HG02571 (cell line): ENCODE data around the gene AP1G2.
A peak's percentile ranks its signal among the peaks of the same experiment; 100 is the strongest.

Experiments
- ATAC-seq: cut with Tn5 transposase; IDR thresholded peaks from one replicate; pipeline ENCODE4 v1.9.1; 2021; ENCODE audit warnings: mild to moderate bottlenecking, moderate library complexity; ENCODE audit not compliant: unreplicated experiment

The AP1G2 gene

DNA sequence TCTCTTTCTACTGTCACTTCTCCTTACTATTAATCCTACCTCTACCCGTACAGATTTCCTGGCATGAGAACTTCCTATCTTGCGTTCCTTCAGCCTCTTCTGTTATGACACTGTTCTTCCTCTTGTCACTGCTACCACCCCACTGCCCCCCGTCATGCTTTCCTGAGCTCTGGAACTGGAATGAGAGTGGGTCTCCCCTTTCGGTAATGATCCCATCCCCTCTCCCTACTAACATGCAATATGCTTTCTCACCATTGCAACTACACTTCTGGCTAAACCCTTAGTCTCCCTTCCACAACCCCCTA lies 4.9 kb upstream of the AP1G2 start:
- ATAC-seq: no peak

DNA sequence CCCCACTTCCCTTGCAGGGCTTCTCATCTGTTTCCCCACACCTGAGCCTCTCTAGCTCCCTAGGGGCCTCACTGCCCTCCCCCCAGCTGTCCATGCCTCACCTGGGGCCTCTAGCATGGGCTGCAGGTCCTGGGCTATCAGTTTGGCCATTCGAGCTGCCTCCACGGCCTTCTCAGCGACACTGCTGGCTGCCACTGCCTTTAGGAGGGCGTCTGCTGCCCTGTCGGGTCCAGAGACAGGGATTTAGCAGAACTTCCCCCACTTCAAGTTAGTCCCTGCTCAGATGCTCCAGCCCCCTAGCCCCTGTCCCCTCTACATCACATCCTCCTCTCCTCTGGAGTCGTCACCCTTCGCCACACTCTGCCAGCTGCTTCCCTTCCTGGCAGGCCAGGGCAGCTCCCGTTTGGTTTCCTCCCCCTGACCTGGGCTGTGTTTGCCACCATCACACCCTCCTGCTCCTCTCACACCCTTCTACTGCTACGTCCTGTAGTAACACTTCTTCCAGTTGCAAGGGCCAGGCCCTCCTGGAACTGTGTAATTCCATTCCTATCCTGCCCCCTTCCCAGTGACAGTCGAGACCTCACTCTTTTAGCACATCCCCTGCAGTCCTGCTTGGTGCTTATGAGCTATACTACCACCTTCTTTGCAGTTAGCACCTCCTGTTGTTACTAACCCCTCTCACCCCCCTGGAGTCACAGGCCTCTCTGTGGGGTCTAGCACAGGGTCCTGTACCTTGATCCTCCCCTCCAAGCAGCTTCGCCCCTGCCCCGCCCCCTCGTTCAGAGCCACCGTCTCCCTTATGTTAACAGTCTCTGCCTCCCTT lies 4.3 kb upstream of the AP1G2 start:
- ATAC-seq: no peak

DNA sequence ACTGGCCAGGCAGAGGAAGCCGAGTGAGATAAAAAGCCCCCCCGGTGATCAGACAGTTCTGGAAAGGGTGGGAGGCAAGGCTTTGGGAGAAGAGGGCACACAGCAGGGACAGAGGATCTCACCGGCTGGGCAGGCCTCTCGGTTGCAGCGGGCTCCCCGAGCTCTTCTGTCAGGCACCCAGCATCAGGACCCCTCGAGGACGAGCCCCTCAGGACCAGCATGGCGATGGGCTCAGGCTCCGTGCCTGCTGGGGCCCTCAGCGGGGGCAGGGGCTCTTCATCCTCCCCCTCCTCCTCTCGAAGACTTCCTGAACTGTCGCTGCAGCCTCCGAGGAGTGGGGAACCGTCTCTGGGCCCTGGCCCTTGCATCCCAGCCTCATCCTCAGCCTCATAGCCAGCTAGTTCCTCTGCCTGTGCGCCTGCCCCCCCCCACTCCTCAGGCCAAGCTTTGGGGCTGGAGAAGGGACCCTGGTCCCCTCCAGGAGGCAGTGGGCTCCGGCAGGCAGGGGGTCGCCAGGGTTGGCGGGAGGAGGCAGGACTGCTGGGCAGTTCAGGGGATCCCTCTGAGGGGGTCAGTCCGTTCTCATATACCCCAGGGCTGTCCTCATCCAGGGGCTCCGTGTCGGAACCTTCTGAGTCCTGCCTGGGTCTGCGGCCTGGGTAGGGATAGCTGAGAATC lies 3.4 kb upstream of the AP1G2 start:
- no peak for ATAC-seq

DNA sequence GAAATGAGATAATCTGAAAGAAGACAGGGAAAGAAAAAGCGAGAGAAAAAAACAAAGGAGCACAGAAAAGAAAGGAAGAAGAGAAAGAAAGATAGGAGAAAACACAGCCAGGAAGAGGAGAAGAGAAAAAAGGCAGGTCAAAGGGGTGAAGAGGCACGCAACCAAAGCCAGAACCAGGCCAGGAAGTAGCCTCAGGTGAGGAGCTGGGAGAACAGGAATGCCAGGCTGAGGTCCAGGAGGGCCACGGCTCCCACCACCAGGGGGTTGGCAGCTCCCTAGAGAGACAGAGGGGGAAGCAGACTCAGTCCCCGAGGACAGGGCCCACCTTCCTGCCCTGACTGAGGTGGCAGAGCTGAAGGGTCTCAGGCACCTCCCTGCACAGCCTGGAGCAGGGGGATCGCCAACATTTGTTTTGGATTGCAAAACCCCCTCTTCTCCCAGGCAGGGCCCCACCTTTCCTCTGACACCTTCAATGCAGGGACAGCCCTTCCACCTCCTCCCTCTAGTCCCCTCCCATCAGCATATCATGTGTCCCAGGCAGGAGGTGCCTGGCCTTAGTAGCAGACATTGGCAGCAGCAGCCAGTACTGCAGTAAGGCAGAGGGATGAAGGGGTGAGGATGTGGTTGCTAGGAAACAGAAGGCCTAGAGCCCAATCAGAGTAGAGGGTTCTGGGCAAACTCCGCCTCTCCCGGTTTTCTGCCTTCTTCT lies 2.0 kb upstream of the AP1G2 start:
- no peak for ATAC-seq

DNA sequence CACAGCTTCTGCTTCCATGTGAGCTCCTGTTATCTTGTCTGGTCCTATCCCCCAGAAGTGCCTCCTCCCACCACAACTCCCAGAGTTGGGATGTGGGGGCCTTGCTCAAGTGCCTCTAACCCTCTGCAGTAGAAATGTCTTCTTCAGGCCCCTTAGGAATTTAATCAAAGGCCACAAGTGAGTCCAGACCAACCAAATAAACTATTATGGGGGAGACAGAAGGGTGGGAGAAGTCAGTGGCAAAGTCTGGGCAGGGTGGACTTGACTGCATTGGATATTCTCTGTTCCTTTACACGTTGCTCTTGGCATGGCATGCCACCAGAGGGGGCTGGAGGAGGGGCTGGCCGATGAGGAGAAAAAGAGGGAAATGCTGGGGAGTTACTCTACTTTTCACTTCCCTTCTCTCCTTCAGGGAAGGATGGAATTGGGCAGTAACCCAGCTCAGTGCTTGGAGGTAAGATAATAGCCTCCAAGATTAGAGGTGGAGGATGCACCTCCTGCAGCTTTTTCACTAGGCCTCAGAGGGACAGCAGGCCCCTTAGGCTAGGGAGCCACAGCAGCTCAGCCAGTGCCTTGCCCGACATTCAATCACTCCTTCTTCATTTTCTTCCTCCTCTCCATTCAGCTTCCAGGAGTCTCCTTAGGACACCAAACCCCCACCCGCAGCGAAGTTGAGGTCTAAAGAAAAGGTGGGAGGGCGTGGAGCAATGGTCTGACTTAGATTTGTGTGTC lies 1.2 kb upstream of the AP1G2 start:
- no peak for ATAC-seq

DNA sequence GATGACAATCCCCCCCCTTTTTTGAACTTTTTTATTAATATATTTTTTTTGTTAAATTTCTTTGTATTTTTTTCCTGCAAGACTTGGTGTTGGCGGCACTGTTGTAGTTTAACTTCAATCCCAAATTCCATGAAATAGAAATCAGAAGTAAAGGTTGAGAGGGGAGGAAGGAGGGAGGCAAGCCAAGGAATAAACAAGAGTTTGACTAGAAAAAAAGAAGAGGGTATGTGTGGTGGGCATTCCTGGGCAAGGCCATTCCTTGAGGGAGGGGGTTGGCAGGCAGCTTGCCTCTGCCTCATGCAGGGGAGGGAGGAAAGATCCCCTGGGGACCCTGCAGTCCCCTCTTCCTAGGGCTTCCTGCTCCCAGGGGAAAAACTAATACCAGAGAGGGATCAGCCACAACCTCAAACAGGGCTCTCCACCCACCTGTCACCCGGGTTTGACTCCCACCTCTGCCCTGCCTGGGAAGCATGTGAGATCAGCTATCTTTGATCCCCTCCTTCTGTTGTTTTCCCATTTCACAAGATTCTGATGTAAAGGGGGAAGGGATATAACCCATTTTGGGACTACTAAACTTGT lies 519 bp upstream of the AP1G2 start:
- ATAC-seq: no peak

DNA sequence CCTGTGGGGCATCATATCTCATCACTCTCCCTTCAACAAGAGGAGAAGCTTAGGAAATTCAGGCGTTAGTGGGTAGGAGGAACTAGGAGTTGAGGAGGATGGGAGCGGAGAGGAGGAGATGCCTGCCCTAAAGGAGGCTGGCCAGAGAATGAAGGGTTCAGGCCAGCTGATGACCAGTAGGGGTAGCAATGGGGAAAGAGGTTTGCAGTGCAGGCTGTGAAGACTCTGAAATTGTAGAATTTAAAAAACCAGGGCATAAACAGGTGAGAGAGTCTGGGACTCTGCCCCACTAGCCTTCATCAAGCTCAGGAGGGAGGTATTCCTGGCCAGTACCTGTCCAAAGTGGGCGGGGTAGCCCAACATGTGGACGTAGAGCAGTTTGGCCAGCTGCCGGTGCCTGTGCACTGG lies 809 bp downstream of the AP1G2 start:
- peak; percentile 6 for ATAC-seq

DNA sequence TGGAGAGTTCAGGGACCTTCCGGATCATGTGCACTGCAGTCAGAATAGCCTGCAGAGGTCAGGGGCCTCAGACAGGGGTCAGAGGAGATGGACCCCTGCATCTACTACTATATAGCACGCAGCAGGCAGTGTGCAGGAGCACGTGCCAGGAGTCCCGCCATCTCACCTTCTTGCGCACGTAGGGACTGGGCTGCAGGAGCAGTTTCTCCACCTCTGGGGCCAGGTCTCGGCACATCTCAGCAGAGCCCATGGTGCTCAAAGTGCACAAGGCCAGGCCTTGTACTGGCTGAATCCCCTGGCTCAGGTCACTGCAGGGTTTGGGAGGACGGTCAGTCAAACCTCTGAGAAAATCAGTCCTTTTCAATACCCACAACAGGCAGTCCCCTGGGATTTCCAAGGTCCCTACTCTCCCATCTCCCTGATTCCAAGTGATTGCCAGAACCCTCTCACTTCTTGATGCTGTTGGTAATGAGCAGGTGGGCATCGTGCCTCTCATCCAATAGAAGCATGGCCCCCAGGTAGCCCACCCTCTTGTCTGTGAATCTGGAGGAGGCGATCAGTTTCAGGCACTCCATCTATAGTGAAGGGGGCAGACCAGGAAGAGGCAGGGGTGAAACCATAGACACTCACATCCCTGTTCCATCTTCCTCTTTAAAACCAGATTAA lies 1.3 kb downstream of the AP1G2 start:
- no peak for ATAC-seq

DNA sequence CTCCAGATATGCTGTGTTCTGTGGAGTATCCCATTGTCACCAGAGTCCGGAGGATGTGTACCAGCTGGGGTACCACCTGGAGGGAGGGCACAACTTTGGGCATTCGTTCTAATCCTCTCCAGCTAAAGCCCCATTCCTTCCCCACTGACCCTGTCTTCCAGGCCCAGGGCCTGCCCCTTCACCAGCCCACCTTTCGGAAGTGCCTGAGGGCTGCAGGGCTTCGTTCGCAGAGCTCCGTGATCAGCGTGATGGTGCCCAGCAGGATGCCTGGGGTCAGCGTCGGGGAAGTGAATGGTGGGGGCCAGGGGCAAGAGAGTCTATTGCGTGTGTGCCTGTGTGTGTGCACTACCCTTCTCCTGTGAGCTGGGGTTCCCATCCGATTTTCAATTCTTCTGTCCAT lies 2.0 kb downstream of the AP1G2 start:
- ATAC-seq: no peak

DNA sequence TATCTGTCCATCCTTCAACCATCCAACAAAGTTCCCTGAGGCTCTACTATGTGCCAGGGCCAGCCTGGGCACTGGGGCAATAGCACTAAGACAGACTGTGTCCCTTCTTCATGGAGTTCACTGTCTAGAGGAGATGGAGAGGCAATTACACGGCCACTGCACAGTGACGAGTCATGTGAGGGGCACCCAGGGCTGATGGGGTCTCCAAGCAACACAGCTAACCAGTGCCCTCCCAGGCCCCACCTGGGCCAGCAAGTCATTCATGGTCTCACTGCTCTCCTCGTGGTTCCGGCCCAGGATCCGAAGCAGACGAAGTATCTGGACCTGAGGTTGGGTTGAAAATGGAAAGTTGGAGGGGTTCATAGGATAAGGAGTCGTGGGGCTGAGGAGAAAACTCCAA lies 2.7 kb downstream of the AP1G2 start:
- no peak for ATAC-seq

DNA sequence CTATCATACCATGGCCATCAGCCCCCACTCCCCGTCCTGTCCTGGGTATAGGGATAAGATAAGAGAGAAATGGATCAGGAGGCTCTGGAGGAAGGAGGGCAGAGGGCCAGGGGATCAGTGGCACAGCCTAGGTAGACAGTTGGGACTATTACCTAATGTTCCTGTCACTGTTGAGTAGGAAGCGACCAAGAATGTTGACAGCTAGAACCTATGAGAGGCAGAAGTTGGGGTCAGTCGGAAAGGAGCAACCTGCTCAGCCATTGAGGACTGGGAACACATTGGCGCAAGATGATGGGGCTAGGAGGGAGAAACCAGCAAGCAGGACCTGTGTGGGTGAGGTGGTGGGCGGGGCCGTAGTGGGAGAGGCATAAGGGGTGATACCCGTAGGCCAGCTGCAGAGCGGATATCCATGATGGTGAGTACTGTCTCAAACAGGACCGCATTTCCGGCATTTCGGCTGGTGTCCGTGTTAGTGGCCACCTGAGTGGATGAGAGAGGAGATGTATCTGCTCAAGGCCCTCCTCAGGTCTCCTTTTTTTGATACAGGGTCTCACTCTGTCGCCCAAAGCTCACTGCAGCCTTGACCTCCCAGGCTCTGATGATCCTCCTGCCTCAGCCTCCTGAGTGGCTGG lies 3.3 kb downstream of the AP1G2 start:
- ATAC-seq: no peak

DNA sequence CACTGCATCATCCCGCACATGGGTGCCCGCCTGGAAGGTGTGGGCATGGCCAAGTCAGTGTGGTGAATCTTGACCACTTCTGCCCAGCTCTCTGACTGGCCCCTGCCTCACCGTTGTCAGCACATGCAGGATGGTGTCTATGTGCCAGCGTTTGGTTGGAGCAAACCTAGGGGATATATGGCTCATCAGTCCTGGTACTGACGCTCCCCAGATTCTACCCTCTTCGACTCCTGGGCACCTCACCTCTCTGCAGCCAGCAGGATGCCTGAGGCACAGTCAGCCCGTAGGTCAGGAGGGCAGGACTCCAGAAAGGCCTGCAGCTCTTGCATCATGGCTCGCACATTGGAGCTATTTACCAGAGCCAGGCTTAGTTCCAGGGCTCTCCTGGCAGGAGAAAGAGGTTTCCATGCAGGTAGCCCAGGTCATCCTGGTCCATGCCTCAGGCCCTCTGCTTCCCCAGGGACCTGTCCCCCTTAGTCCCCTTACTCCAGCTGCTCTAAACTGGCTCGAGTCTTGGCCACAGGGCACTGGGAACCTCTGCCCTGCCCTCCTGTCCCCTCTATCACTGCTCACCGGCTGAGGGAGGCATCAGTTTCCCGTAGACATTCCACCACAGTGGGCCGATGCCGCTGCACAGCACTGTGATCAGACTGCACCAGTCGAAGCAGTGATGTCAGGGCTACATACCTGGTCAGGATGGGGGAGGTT lies 4.0 kb downstream of the AP1G2 start:
- ATAC-seq: no peak

DNA sequence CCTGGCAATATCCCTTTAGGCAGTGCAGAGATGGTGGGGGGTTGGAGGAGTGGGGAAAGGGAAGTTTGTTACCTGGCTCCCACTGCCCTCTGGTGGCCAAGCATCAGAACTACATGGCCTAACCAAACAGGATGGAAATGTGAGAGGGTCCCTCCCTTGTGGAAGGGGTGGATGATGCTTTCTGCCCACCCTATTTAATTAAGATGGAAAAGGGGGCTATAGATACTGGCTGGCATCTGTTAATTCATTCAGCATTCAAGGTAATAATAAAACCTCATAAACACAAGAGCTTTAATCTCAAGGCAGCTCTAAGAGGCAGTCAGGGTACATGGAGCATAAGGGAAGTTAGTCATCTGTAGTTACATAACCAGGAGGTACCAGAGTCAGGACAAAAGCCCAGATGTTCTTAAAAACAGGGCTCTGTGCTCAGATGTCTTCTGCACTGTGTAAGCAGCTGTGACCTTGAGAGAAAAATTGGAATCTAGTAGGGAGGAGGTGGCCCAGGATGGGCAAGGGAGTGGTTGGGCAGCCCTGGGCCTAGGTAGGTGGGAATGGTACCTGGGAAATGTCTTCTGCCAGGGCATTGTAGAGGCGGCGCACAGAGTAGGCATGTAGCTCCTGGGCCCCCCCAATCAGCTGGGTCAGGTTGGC lies 4.6 kb downstream of the AP1G2 start:
- ATAC-seq: no peak

DNA sequence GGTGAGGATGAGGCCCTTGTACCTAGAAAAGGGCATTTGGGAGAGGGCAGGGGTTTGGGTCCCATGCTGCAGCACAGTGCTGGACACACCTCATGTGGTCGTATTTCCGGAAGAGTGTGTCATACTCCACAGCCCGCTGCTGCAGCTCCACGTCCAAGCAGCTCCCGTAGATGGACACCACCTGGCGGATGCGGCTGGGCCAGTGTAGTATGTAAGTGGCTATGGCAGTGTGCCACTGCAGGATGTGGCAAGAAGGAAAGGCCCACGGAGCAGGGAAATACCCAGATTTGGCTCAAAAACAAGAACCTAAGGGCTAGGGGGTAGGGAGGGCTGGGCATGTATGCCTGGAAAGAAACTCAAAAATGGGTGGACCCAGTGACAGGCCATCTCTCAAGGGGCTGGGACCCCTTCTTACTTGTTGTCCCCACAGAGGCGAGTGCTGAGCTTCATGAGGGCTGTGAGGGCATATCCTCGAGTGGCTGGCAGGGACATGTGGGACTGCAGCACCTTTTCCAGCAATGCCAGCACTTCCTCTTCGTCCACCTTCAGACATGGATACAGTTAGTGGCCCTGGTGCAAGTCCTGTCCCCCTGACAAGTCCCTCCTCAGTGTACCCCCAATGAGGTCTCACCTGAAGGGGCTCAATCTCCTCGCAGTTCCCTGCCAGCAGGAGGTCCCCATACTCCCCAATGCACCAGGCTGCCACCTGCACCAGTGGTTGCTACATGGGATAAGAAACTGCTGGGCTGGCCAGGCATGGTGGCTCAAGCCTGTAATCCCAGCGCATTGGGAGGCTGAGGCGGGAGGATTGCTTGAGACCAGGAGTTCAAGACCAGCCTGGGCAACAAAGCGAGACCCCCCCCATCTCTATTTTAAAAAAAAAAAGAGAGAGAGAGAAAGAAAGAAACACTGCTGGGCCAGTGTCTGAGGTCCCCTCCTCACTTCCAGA lies 5.4 kb downstream of the AP1G2 start:
- ATAC-seq: no peak

DNA sequence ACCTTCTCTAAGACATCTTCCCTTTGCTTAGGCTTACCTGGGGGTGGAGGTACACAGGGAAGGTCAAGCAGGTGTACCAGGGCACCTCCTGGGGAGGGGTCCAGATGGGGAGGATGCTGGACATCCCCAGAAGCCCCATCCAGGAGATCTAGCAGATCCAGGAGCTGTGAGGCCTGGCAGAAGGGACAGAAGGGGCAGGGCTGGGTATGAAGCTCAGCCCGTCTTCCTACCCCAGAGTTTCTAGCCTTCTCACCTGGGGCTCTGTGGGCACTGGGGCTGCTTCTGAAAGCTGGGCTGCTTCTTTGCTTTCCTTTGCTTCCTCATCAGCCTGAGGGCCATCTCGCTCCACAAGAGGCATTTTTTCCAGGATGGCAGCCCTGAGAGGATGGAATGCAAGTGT lies 6.3 kb downstream of the AP1G2 start:
- ATAC-seq: no peak

DNA sequence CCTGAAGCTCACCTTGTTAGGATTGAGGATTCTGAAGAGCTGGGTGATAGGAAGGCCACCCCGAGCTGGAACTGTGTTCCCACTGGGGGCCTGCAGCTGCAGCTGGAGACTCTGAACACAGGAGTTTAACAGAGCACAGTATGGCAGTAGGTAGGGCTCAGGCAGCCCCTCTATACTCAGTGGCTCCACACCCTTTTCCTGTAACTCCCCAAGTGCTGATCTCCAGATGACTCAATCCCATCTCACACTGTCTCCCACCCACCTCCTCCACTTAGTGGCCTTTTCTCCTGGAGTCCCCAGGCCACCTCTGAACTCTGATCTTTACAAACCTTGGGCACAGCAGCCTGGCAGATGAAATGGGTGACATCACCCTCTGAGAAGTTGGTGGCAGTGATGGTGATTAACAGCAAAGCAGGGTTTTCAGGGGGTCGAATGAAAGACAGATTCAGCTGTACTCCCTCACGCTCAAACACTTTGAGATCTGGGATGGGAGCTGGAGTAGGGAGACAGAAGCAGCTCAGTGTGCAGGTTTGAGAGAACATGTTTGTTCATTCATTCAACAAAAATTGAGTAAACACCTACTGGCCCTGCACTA lies 7.6 kb downstream of the AP1G2 start:
- no peak for ATAC-seq
